ENCODE data around the gene MTMR11. TPM values are rescaled to one million over a fixed set of nuclear protein-coding genes. Genes with fewer than 3 reads are reported as not detected.

MTMR11 gene
- total and polyA plus RNA-seq, 7 experiments from 2014 or later: 1.2 to 14.2 (median 3.6) TPM; not detected in 2

DNA sequence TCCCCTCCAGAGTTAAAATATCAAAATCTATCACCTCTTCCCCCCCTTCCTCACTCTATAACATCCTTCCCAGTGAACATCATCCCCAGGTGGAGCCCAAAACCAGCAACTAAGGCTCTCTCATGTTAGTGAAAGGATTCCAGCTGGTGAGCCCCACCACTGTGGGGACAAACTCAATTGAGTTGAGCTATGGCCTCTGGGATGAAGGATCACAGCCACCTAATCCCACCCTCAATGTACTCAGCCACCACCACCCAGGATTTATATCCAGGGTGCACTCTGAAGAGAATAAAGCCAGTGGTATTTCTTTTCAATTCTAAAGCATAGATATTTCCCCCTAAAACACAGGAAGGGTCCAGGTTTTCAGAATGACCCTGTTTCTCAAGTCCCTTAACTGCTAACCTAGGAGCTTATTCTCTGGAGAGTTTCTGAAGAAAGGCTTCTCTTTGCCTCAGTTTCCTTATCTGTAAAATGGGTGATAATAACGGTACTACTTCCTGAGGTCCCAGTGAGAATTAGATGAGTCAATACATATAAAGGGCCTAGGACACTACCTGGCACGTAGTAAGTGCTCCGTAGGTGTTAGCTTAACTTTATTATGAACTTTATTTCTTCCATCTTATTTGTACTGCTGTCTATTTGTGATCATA is 53.0 kb downstream of the MTMR11 start:
- H3K27ac Mint-ChIP-seq: peak overlapping the region in 3 of 9 donors; percentile 22 to 70 (median 63)
- CTCF ChIA-PET: no interaction called here

DNA sequence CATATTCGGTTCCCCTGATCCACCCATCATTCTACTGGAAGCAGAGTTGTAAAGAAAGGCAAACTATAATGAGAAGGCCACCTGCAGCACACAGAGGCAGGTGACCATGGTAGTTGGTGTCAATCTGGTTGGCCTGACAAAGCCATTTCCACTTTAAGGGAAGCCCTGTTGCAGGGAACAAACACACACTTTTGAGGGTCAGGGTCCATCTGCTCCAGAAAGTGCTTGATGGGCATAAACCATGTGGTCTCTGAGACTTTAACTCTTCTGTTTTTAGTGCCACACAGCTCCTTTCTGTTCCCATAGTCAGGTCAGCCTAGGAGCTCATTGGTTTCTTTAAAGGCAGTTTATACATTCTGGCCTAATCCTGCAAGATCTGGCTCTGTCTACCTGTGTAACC is 54.8 kb downstream of the MTMR11 start:
- Mint-ChIP-seq H3K27ac (peak overlapping the region in 8 of 9 donors; percentile 2 to 82 (median 52)), H3K4me3 (peak overlapping the region in 4 of 10 donors; percentile 12 to 14 (median 13)), H3K27me3 (no peaks in the 10 kb centered on the region), H3K9me3 (peaks cover 0 to 3% (median 0%) of the 10 kb centered on the region in 11 donors), H3K36me3 (peaks cover 0 to 8% (median 0%) of the 10 kb centered on the region in 5 donors), H3K4me1 (peaks cover 30 to 50% (median 39%) of the 10 kb centered on the region in 7 donors)
- no peaks in the 10 kb centered on the region for H3K27me3 ChIP-seq (ENCODE audit: control insufficient read depth in 2 of 2, insufficient read depth in 2 of 2, low read length in 2 of 2)
- no peak for DNase-seq
- no peaks in the 10 kb centered on the region for H3K9me3 ChIP-seq (ENCODE audit: control insufficient read depth in 2 of 3, low read length in 3 of 3)
- no peak overlapping the region for H3K4me3 ChIP-seq (ENCODE audit: low read length)
- H3K27ac ChIP-seq (ENCODE audit: low read depth, low read length): no peak overlapping the region
- intact Hi-C loops (cut with micrococcal nuclease): no loop called here
- ATAC-seq: no peak
- no peaks in the 10 kb centered on the region for H3K36me3 ChIP-seq (ENCODE audit: control insufficient read depth in 2 of 3, insufficient read depth in 3 of 3, low read length in 3 of 3)
- POLR2A ChIA-PET: interaction anchor here (1.5 to 9.2 kb wide), 2 partner anchors 35 to 51 kb away, joined by 3 to 547 read pairs; no protein-coding TSS in a partner anchor
- H3K4me1 ChIP-seq (ENCODE audit: control insufficient read depth in 2 of 2, insufficient read depth in 2 of 2, low read length in 2 of 2): peaks cover 25 to 50% of the 10 kb centered on the region in 2 donors
- CTCF ChIA-PET: interaction anchor here (0.6 kb wide), 1 partner anchor 306 kb away, joined by 3 read pairs; no protein-coding TSS in a partner anchor

More for the DNA sequence above, 53.0 kb downstream of the MTMR11 start:
- H3K27ac ChIP-seq (ENCODE audit: low read depth, low read length): peak overlapping the region; percentile 32
- intact Hi-C loops (cut with micrococcal nuclease): no loop called here
- Mint-ChIP-seq H3K9me3 (no peaks in the 10 kb centered on the region), H3K4me3 (peak overlapping the region in 2 of 10 donors; percentile 25 to 52), H3K4me1 (peaks cover 24 to 36% (median 29%) of the 10 kb centered on the region in 7 donors), H3K27me3 (no peaks in the 10 kb centered on the region), H3K36me3 (peaks cover 0 to 4% (median 0%) of the 10 kb centered on the region in 5 donors)
- no peaks in the 10 kb centered on the region for H3K27me3 ChIP-seq (ENCODE audit: control insufficient read depth in 2 of 2, insufficient read depth in 2 of 2, low read length in 2 of 2)
- ATAC-seq (no peak), DNase-seq (peak in 1 of 9 donors; percentile 17)
- H3K9me3 ChIP-seq (ENCODE audit: control insufficient read depth in 2 of 3, low read length in 3 of 3): no peaks in the 10 kb centered on the region
- peaks cover 28 to 44% of the 10 kb centered on the region in 2 donors for H3K4me1 ChIP-seq (ENCODE audit: control insufficient read depth in 2 of 2, insufficient read depth in 2 of 2, low read length in 2 of 2)
- POLR2A ChIA-PET: interaction anchor here (0.8 to 9.2 kb wide), 9 partner anchors 11 to 481 kb away, joined by 3 to 547 read pairs (median 4); partner anchors contain the start of genes BOLA1, RPRD2 and SF3B4
- H3K36me3 ChIP-seq (ENCODE audit: control insufficient read depth in 2 of 3, insufficient read depth in 3 of 3, low read length in 3 of 3): no peaks in the 10 kb centered on the region
- H3K4me3 ChIP-seq (ENCODE audit: low read length): no peak overlapping the region

- ChIA-PET CTCF (no interaction called here), POLR2A (interaction anchor here (0.7 to 1.8 kb wide), 3 partner anchors 8 to 36 kb away, joined by 3 to 9 read pairs (median 4); a partner anchor contains a TSS)
- Mint-ChIP-seq H3K27me3 (no peaks in the 10 kb centered on the region), H3K27ac (peak overlapping the region in 8 of 9 donors; percentile 71 to 88 (median 84)), H3K36me3 (peaks cover 0 to 8% (median 0%) of the 10 kb centered on the region in 5 donors), H3K4me3 (peak overlapping the region; percentile 3 to 75 (median 61)), H3K9me3 (peaks cover 0 to 3% (median 0%) of the 10 kb centered on the region in 11 donors), H3K4me1 (peaks cover 30 to 50% (median 39%) of the 10 kb centered on the region in 7 donors)
- peak overlapping the region; percentile 63 for H3K27ac ChIP-seq (ENCODE audit: low read depth, low read length)
- DNase-seq: peak in 7 of 9 donors; percentile 17 to 72 (median 63)
- H3K4me3 ChIP-seq (ENCODE audit: low read length): peak overlapping the region; percentile 8
- intact Hi-C loops (cut with micrococcal nuclease): no loop called here
- ATAC-seq: peak; percentile 84
- H3K4me1 ChIP-seq (ENCODE audit: control insufficient read depth in 2 of 2, insufficient read depth in 2 of 2, low read length in 2 of 2): peaks cover 18 to 49% of the 10 kb centered on the region in 2 donors
- H3K36me3 ChIP-seq (ENCODE audit: control insufficient read depth in 2 of 3, insufficient read depth in 3 of 3, low read length in 3 of 3): no peaks in the 10 kb centered on the region
- no peaks in the 10 kb centered on the region for H3K9me3 ChIP-seq (ENCODE audit: control insufficient read depth in 2 of 3, low read length in 3 of 3)
- no peaks in the 10 kb centered on the region for H3K27me3 ChIP-seq (ENCODE audit: control insufficient read depth in 2 of 2, insufficient read depth in 2 of 2, low read length in 2 of 2)
These were observed 57.1 kb downstream of the MTMR11 start for GRCh38 chr1:149879556-149879955.

Other genes starting within 250 kb of the MTMR11 start
- 10 to 100 TPM in 1 of 5 experiments, under 1 TPM in 2, not detected in 2; 0.21 to 14.4 (median 0.59) TPM for gene FCGR1A, start 154.2 kb downstream of the MTMR11 start, total RNA-seq
- gene FCGR1A, start 154.2 kb downstream of the MTMR11 start, polyA plus RNA-seq: not detected
- 10 to 100 TPM in 3 of 5 experiments, 1 to 10 TPM in 2; 7.8 to 28.9 (median 18.2) TPM for gene BOLA1, start 37.3 kb downstream of the MTMR11 start, total RNA-seq
- 10 to 100 TPM; 38.2 to 50.9 TPM for gene BOLA1, start 37.3 kb downstream of the MTMR11 start, polyA plus RNA-seq
- 10 to 100 TPM in 1 of 5 experiments, 1 to 10 TPM in 4; 2.6 to 18.8 (median 3.1) TPM for gene SV2A, start 19.0 kb downstream of the MTMR11 start, total RNA-seq
- 1 to 10 TPM; 1.3 to 2.1 TPM for gene SV2A, start 19.0 kb downstream of the MTMR11 start, polyA plus RNA-seq
- 100 to 1,000 TPM in 1 of 5 experiments, 10 to 100 TPM in 4; 39.0 to 103 (median 43.4) TPM for gene SF3B4, start 9.1 kb downstream of the MTMR11 start, total RNA-seq
- 100 to 1,000 TPM in 1 of 2 donors, 10 to 100 TPM in 1; 80.8 to 114 TPM for gene SF3B4, start 9.1 kb downstream of the MTMR11 start, polyA plus RNA-seq
- gene OTUD7B, start 73.8 kb upstream of the MTMR11 start, total RNA-seq: 10 to 100 TPM in 2 of 5 experiments, 1 to 10 TPM in 3; 4.6 to 12.8 (median 9.7) TPM
- gene OTUD7B, start 73.8 kb upstream of the MTMR11 start, polyA plus RNA-seq: under 1 TPM; 0.52 to 0.90 TPM
- gene VPS45, start 130.9 kb upstream of the MTMR11 start, total RNA-seq: 10 to 100 TPM; 20.3 to 37.7 (median 29.3) TPM
- 10 to 100 TPM; 24.0 to 25.6 TPM for gene VPS45, start 130.9 kb upstream of the MTMR11 start, polyA plus RNA-seq
- 100 to 1,000 TPM in 2 of 5 experiments, 10 to 100 TPM in 3; 64.9 to 111 (median 94.1) TPM for gene PLEKHO1, start 213.0 kb upstream of the MTMR11 start, total RNA-seq
- gene PLEKHO1, start 213.0 kb upstream of the MTMR11 start, polyA plus RNA-seq: 10 to 100 TPM; 33.4 to 33.7 TPM